ENCODE measurements around the gene KIF5C.

Gene KIF5C

DNA sequence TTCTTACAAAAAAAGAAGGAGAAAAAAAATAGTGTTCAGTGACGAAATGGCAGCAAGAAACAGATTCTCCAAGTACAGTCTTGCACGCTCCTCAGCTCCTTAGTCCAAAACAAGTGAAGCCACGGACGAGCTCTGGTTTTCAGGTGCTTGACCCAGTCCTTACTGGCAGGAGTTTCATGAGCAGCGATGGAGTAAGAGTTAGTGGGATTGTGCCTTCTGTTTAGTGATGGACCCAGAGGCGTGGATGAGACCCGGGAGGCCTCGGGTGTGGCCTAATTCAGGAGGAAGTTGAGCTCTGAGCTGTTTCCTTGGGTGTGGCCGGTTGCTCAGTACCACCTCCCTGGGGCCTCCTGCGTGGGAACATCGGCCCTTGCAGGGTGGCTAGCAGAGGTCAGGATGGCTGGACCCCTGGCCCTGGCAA, 52.0 kb downstream of the KIF5C start:
- DNase-seq = no peak

DNA sequence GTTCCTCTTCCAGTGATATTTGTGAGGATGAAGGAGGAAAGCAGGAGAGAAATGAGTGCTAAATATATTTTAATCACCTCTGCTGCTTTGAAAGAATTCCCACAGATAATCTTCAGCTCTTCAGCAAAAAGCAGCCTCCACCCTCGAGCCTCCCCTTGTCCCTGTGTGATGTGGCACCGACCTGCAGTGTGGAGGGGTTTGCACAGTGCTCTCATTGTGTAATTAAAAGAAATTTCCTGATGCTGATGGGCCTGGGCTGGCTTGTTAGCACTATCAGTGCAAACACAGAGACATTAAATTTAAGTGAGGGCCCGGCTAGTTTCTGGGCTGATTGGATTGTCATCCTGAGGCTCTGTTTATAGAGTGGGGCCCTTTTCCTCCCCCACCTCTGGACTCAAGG, 53.4 kb downstream of the KIF5C start:
- DNase-seq = no peak

DNA sequence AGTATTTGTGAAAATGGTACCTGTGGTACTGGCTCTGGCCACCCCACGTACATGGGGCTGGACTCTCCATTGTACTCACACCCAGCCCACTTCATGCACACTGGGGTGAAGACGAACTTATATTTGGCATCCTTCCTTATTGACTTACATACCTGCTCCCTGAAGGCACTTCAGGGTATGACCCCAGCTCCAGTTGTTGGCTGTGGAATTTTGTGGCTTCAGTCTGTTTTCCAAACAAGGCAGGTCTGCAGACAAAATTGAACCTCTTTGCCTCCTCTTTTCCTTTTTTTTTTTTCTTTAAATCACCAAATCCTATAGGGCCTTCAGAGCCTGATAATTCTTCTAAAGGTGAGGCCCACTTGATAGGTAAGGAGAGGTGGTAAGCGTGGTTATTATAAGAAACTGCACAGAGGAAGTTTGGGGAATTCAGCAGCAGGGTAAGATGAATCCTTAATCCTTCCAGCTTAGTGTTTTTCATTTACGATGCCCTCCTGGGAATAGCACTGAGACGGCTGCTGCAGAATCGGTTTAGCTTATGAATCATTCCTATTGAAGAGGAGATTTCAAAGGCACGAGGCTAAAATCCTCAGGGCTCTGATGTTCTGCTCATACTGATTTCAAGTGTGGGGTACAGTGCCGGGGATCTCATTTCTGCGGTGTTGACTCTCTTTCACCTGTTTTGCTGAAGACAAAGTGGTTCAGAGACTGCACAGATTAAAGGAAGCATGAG, 55.2 kb downstream of the KIF5C start:
- DNase-seq = no peak

DNA sequence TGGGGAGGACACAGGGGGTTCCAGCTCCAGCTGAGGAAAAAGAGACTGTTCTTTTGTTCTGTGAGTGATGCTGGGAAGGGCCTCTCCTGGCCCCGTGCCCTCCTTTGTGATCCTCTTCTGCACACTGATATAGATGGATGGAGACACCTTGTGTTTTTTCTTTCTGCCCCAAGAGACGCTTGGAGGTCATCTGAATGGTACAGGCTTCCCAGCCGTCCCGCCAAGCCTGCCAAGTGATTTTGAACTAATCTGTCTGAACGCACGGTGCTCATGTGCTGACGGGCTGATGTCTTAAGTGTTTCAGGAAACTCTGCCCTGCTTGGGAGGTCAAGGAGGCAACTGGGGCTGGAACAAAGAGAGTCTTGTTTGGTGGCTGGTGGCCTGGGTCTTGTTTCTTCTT, 57.5 kb downstream of the KIF5C start:
- no peak for DNase-seq

DNA sequence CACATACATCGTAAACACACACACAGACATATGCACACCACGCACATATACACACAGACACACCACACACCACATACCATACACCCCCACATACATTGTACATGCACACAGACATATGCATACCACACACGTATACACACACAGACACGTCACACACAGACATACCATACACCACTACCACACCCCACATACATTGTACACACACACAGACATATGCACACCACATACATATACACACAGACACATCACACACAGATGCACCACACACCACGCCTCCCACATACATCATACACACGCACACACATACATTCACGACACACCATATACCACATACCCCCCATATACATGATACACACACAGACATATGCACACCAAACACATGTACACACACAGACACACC, 58.4 kb downstream of the KIF5C start:
- DNase-seq = no peak

DNA sequence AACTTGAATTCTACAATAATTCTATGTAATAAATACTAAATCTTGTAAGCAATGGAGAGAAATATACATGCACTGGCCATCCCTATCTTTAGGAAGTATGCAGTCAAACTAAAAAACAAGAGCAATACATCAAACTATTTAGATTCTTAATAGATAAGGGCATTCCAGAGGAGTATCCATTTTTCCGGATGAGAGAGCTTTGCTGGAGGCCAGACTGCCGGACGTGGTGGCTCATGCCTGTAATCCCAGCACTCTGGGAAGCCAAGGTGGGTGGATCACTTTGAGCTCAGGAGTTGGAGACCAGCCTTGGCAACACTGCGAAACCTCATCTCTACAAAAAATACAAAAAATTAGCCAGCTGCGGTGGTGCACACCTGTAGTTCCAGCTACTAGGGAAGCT, 60.8 kb downstream of the KIF5C start:
- DNase-seq = no peak

DNA sequence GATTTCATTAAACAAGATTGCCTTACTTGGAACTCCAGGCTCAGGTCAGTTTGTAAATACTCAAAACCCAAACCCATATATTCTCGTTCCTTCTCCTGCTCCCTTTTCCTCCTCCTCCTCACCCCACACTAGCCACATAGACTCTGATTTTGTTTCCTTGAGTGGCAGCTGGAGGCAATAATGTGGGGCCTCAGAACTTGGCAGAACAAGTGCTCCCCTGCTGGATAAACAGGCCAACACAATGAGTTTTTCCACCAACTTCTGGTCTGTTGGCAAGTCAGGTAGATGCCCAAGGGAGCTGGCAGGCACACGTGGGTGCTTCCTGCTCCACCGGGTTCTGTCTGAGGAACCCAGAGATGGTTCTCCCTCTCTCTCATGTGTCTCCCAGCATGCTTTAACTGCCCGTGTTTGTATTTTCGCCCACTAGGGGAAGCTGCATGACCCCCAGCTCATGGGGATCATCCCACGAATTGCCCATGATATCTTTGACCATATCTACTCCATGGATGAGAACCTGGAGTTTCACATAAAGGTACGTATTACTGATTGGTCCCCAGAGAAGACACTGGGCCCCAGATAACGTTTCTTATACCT, 61.9 kb downstream of the KIF5C start:
- DNase-seq = no peak

DNA sequence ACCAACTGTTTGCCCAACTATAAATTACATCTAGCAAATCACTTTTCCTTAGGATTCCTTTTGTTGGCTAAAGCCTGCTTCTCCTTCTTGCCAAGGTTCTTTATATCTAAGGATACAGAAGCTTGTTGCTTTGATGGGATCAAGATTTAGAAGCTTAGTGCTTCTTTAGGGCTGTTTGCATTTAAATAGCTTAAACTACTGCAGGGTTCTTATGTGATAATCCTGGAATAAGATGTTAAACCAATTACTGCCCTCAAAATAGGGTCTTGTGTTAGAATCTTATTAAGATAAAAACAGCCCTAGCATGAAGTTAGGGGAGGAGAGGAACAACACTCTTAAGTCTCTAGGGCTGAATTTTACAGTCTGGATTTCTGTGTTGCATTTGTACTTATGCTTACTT, 64.2 kb downstream of the KIF5C start:
- no peak for DNase-seq

DNA sequence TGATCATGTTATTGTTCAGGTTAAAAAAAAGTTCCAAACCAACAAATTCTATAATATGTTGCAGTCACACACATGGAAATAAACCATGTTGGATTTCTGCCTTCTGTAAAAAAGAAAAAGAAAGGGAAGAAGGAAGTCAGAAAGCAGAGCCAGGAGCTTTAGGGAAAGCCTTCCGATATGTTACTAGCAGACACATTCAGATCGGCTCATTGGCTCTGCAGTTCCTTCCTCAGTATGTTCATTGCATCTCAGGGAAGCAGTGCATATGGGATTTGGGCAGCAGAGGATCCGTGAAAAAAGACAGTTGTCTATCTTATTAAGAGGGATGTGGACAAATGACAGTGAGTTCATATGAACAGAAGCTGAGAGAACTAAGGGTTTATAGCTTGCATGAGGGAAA, 68.1 kb downstream of the KIF5C start:
- DNase-seq = no peak

DNA sequence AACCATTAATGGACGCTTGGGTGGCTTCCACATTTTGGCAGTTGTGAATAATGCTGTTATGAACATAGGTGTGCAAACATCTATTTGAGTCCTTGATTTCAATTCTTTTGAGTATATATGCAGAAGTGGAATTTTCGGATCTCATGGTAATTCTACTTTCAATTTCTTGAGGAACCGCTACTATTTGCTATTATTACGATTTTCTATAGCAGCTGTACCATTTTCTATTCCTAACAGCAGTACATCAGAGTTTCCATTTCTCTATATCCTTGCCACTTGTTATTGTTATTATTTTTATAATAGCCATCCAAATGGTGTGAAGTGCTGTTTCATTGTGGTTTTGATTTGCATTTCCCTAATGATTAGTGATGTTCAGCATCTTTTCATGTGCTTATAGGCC, 69.5 kb downstream of the KIF5C start:
- no peak for DNase-seq

DNA sequence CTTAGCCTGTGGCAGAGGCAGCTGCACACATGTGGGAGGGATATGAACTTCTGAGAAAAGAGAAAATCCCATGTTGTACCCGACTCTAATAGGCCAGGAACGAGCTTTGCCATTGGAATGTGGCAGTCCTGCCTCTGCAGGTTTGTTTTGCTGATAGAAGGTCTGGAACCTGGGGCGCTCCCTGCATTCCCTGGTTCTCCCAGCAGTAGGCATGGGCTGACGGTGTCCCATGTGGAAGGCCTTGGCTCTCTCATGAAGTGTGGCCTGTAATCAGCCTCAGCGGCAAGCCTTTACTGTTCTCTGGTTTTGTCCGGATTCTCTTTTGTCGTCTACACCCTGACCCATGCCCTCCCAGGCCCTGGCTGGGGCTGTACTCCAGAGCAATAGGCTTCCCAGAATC, 72.3 kb downstream of the KIF5C start:
- no peak for DNase-seq

DNA sequence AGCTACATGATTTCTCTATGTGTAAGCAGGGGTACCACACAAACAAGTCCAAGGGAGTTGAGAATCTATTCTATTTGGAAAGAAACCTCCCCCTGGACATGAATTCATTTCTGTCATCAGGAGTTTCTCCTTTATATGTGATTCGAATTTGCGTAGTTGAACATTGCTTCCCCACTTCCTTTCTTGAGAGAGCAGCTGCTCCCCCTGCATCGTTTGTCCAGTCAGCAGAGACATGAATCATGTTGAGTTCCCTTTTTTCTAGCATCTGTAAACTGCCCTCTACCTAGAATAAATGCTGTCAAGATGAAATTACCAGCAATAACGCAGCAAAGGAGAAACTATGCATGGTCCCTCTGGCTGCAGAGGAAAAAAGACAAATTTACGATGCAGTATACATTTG, 73.8 kb downstream of the KIF5C start:
- DNase-seq = no peak

DNA sequence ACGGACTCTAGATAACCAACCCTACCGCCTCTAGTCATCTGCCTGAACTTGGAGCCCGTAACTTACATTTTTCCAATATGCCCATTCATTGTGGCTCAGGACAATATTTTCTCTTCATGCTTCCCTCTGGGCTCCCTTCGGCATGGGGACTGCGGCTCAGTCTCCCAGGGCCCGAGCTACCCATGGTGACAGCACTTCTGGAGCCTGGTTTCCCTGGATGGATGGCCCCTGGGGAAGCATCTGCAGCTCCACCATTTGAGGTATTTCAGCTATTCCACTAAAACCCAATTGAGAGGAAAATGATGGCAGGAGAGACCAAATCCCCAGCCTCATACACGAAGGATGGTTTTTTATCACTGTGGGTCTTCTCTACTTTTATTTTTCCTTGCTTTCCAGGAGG, 74.3 kb downstream of the KIF5C start:
- no peak for DNase-seq

DNA sequence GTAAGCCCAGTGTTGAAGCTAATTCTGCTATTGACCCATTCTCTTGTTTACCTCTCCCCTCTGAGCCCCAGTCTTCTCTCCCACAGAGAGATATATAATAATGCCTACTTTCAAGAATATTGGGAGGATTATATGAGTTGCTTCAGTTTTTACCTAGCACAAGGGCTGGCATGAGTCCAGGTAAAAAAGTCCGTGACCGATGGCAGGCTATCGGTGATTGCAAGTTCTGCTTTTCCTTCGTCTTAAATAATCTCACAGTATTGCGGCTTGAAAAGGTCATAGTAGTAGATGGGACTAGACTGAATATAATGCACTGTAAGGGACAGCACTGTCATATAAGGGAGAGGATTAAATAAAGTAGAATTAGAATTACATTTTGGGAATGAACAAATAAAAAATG, 77.6 kb downstream of the KIF5C start:
- DNase-seq = no peak

DNA sequence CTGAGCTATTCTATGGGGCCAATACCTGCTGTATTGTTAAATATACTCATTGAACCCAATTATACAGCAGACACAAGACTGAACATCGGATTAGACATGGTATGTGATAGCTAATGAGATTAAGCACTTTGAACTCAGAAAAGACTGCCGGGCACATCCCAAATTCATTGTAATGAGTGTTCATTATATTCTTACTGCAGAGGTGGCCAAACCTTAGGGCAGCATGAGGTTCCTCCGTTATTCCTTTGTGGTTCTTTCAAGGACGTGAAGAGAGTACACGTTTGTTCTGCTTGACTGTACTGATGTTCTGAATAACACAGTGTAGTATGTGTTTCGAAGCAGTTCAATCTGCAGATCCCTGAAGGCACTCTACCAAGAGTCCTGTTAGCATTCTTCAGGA, 78.4 kb downstream of the KIF5C start:
- no peak for DNase-seq

DNA sequence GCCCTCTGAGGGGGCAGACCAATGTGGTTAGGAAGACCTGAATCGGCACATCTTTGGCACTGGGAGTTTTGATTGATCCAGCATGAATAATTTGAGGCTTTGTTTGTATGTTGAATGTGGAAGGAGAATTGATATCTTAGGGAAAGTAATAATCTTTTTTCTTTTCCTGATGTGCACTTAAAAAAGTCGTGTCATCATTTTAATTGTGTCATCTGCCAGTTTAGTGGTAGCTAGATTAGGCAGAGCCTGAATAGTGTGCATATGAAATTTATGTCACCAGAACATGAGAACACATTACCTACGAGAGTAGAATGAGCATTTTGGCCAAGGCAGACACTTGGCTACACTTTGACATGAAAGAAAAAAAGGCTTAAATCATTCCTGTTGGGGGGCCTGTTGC, 79.5 kb downstream of the KIF5C start:
- DNase-seq = no peak

DNA sequence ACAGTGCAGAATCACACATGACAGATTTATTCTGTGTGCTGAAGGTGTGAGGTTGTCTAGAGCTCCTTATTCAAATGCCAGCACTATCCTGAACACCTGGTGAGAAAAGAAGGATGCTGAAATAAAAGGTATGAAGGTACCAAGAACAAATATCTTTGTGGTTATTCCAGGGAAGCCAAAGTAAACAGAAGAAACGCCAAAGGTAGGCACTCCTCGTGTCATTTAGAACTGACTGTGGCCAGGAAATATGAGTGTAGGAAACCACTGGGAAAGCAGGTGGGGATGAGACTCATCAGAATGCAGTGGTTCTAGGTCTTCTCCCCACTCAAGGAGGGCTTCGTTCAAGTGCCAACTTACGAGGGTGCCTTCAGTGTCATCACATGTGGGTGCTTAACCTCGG, 80.8 kb downstream of the KIF5C start:
- no peak for DNase-seq

DNA sequence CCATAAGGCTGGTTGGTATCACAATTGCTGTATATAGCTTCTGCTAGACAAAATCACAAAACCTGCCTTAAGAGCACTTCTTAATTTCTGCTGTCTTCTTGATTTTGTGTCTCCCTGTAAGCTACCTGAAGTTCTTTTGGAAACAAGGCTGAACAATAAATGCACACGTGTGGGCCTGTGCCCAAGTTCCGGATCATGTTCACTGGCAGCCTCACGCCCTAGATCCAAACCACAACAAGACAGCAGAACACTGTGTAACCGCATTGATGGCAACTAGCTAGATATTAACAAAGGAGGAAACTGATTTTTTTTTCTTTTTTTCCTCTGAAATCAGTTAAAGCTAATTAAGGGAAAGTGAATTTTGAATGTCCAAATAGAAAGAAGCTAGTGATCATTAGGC, 82.0 kb downstream of the KIF5C start:
- no peak for DNase-seq

DNA sequence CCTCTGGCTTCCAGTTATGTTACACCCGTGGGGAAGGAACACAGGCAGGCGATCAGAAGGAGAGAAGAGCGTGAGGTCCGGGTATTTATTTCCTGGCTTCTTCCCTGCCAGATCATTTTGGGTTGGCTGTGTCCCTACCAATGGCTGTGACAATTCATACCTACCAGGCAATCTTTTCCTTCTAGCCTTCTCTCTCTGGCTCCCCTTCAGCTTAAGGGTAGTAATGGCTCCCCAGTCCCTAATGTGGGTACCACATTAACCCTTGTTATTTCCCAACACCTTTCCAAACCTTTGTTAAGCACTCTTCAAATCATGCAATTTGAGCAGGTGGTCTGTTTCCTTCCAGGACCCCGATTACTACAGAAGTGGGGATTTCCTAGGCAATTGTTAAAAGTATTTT, 84.7 kb downstream of the KIF5C start:
- no peak for DNase-seq

DNA sequence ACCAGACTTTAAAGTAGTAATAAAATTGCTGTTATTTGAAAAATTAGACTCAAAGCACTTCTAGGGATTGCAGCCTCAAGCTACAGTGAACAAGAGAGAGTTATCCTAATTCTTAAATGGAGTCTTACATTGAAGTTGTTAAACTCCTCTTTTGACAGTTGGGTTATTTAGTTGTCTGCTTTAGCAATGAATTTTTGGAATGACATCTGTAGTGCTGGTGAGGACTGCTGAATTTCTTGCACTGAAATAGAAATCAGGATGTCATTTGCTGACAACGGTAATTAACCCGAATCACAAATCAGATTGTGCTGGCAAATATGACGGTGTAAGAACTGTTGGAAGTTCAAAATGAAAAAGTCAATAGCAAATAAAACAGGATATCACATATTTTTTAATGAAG, 85.5 kb downstream of the KIF5C start:
- no peak for DNase-seq

DNA sequence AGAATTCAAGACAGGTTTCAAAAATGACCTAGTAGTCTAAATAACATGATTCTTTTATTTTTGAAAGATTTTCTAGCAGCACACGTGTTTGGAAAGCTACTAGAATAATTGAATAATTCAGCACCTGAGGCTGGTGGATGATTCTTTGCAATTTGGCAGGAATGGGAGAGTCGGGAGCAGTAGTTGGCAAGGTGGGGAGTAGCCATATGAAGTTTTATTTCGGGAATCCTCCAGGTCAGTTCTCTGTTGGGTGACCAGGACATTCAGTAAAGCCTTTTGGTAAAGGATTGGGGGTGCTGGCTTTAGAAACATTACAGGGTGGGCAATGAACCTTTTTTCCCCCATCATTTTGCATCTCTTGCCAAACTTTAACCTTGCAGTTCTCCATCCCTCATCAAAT, 88.4 kb downstream of the KIF5C start:
- no peak for DNase-seq

DNA sequence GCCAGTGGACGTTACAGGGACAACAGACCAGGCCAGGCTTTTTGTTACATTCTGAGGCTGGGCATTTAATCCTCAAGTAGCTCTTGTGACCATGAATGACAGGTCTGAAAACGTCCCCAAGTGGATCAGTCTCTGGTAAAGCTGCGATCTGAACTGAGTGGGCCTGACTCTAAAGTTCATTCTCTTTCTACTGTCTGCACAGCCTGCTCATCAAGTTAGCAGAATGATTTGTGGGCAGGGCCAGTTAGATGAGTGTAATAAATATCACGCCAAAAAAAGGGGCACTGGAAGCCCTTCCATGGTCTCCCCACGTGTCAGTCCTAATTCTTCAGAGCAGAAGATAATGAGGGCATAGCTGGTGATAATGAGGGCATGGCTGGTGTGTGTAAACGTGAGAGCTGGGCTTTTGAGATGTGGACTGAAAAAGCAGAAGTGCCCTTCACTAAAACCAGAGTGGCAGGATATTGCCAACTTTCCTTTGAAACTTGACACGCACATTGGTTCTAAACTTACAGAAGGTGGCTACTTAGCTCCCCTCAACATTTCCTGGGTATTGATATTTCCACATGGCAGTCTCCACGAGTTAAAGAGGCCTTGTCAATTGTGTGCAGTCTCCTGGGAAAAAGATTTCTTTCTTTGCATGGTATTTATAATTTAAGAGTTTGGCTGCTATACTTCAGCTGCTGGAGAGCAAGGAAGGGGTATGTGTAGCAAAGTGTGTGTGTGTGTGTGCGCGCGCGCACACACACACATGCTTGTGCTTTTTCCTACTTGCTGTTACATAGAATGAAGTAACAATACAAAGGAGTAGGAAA, 90.8 kb downstream of the KIF5C start:
- DNase-seq = no peak

DNA sequence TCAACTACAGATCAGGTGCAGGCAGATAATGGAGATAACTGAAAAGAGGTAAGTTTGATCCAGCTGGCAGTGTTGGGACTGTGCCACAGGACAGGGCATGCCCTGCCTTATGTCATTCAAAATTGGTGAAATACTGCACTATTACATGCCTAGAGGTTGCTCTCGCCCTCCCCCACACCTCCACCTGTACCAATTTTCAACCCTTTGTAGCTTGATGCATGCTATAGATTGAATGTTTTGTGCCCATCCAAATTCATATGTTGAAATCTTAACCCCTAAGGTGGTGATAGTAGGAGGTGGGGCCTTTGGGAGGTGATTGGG, 91.4 kb downstream of the KIF5C start:
- no peak for DNase-seq

DNA sequence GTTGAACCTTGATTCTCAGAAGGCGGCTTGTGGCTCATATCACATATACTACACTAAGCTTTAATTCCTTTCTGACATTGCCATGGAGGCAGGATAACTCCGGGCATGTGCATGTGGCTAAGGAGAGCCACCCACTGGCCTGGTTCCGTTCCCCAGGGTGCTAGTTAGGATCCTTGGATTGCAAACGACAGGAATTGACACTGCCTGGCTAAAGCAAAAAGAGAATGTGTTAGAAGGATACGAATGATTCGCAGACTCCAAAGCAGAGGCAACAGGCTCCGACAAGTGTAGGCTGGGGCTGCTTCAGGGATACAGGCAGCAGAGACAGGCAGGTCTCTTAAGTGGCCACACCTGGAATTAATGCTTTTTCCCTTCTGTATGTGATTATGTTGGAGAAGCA, 92.0 kb downstream of the KIF5C start:
- DNase-seq = no peak

DNA sequence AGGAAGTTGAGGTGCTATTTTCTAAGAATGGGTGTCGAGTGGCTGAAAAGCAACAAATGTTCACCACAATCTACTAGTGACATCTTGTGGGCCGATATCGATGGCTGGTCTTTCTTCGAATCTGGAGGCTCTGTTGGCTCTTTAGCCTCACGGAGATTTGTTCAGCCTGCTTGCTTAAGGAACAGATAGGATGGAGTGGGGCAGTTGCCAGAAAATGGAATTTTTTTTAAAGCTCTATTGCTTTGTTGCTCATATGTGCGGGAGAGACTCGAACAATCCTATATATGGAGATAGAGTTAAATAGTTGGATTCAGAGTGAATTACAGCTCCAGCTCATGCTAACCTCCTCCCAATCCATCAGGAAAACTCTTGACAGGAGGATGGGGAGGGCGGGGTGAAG, 92.6 kb downstream of the KIF5C start:
- DNase-seq = no peak
